Measurements from ENCODE around the gene TLNRD1.

The TLNRD1 gene

DNA sequence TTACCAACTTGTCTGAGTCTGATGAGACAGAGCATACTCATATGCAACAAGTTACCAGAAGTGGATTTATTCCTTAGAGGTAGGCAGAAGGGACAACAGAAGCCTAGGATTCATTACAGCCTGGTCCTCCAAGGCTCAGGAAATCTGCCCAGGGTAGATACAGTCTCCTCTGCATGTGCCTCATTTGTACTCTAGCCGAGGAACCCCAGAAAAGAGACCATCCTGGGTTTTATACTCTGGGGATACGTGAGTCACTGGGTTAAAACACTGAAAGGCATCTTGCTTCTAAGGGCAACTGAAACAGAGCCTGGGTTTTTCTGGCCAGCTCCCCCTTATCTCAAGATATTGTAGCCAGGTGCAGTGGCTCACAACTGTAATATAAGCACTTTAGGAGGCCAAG lies 45.6 kb downstream of the TLNRD1 start:
- no peak overlapping the region for H3K14ac ChIP-seq (ENCODE audit: low read length in 2 of 2)
- no peak overlapping the region for H2BK12ac ChIP-seq (ENCODE audit: low read length in 2 of 2)
- no peaks in the 10 kb centered on the region for H3K4me1 ChIP-seq (ENCODE audit: control insufficient read depth, insufficient read depth, low read depth, low read length)
- H4K8ac ChIP-seq (ENCODE audit: low read length), result no peak overlapping the region
- no peaks in the 10 kb centered on the region for H3K27me3 ChIP-seq (ENCODE audit: control insufficient read depth in 1 of 2, insufficient read depth in 1 of 2, low read length in 2 of 2)
- H3K4me2 ChIP-seq (ENCODE audit: low read length, poor library complexity, severe bottlenecking), result no peak overlapping the region
- no peak overlapping the region for H3K4me3 ChIP-seq (ENCODE audit: insufficient read depth in 1 of 2, low read depth in 1 of 2, low read length in 2 of 2)
- no peak overlapping the region for H3K9ac ChIP-seq (ENCODE audit: low read length)
- DNase-seq, result no peak
- no peak overlapping the region for H2BK5ac ChIP-seq (ENCODE audit: low read depth, low read length, poor library complexity, severe bottlenecking)
- H4K91ac ChIP-seq (ENCODE audit: low read length), result no peak overlapping the region
- no peaks in the 10 kb centered on the region for H3K79me1 ChIP-seq (replicated peaks; ENCODE audit: low read length, poor library complexity, severe bottlenecking)
- H3K36me3 ChIP-seq (ENCODE audit: control insufficient read depth in 1 of 2, insufficient read depth in 2 of 2, low read depth in 1 of 2, low read length in 2 of 2), result no peaks in the 10 kb centered on the region
- H2AFZ ChIP-seq (ENCODE audit: low read depth, low read length), result no peak overlapping the region
- no peak overlapping the region for H3K4ac ChIP-seq (ENCODE audit: low read depth in 1 of 2, low read length in 2 of 2)
- no peak overlapping the region for H3K27ac ChIP-seq (ENCODE audit: low read length, poor library complexity, severe bottlenecking)
- WGBS, result 82% methylated on average over 2 of the region's 2 CpGs
- no peak overlapping the region for H2AK5ac ChIP-seq (ENCODE audit: low read length, severe bottlenecking)
- no peaks in the 10 kb centered on the region for H3K9me3 ChIP-seq (ENCODE audit: control insufficient read depth, low read length)
- H2BK15ac ChIP-seq (ENCODE audit: low read depth, poor library complexity, severe bottlenecking), result no peak overlapping the region
- no peak overlapping the region for H3K18ac ChIP-seq (ENCODE audit: low read depth in 1 of 2, low read length in 2 of 2)
- no peak overlapping the region for H3K23ac ChIP-seq (ENCODE audit: low read length in 2 of 2)
- H2BK120ac ChIP-seq (ENCODE audit: low read depth, low read length), result no peak overlapping the region

DNA sequence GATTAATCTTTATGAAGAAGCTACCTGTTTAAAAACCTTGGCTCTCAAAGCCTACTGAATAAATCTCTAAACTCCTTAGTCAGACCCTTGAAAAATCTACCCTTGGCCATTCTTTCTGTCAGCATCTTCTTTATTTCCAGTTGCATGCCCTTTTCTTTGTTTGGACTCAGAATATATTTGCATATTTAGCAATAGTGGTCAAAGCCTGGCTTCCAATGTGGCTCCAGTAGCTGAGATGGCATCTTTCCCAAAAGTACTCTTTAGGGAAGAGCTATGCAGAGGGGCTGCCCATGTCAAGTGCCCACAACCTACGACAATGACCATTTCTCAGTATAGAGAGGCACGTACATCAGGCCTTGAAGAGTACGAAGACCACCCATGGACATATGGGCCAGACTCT lies 47.2 kb downstream of the TLNRD1 start:
- Histone ChIP-seq H3K9me3 (ENCODE audit: control insufficient read depth, low read length) (no peaks in the 10 kb centered on the region), H2BK120ac (ENCODE audit: low read depth, low read length) (no peak overlapping the region), H4K91ac (ENCODE audit: low read length) (no peak overlapping the region), H3K18ac (ENCODE audit: low read depth in 1 of 2, low read length in 2 of 2) (no peak overlapping the region), H3K27ac (ENCODE audit: low read length, poor library complexity, severe bottlenecking) (no peak overlapping the region), H2BK12ac (ENCODE audit: low read length in 2 of 2) (no peak overlapping the region), H3K9ac (ENCODE audit: low read length) (no peak overlapping the region), H3K79me1 (replicated peaks; ENCODE audit: low read length, poor library complexity, severe bottlenecking) (no peaks in the 10 kb centered on the region), H3K36me3 (ENCODE audit: control insufficient read depth in 1 of 2, insufficient read depth in 2 of 2, low read depth in 1 of 2, low read length in 2 of 2) (no peaks in the 10 kb centered on the region), H3K4me1 (ENCODE audit: control insufficient read depth, insufficient read depth, low read depth, low read length) (no peaks in the 10 kb centered on the region), H3K14ac (ENCODE audit: low read length in 2 of 2) (no peak overlapping the region), H3K4me3 (ENCODE audit: insufficient read depth in 1 of 2, low read depth in 1 of 2, low read length in 2 of 2) (no peak overlapping the region), H4K8ac (ENCODE audit: low read length) (no peak overlapping the region), H2AFZ (ENCODE audit: low read depth, low read length) (no peak overlapping the region), H2AK5ac (ENCODE audit: low read length, severe bottlenecking) (no peak overlapping the region), H3K23ac (ENCODE audit: low read length in 2 of 2) (no peak overlapping the region), H3K27me3 (ENCODE audit: control insufficient read depth in 1 of 2, insufficient read depth in 1 of 2, low read length in 2 of 2) (no peaks in the 10 kb centered on the region), H3K4ac (ENCODE audit: low read depth in 1 of 2, low read length in 2 of 2) (no peak overlapping the region), H2BK15ac (ENCODE audit: low read depth, poor library complexity, severe bottlenecking) (no peak overlapping the region), H2BK5ac (ENCODE audit: low read depth, low read length, poor library complexity, severe bottlenecking) (no peak overlapping the region), H3K4me2 (ENCODE audit: low read length, poor library complexity, severe bottlenecking) (no peak overlapping the region)
- 98% methylated on average over 3 of the region's 3 CpGs for WGBS
- no peak for DNase-seq

DNA sequence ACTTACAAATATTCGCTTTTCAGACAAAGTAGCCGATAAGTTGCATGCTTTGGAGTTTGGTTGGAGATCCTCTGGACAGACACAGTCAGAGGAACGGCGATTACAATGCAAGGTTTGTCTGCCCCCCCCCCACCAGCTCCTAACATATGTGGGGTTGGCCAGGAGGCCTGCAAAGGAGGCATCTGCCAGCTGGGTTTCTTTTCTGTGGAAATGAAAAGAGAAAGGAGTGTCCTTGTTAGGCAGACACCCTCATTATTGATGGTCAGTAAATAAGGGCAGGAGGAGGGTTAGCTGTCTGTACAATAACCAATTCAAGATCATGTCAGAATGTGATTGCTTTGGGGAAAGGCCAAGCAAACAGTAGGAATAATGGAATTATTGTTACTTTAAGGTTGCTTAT lies 49.1 kb downstream of the TLNRD1 start:
- Histone ChIP-seq H3K23ac (ENCODE audit: low read length in 2 of 2) (no peak overlapping the region), H2BK5ac (ENCODE audit: low read depth, low read length, poor library complexity, severe bottlenecking) (no peak overlapping the region), H3K79me1 (replicated peaks; ENCODE audit: low read length, poor library complexity, severe bottlenecking) (no peaks in the 10 kb centered on the region), H3K14ac (ENCODE audit: low read length in 2 of 2) (no peak overlapping the region), H3K36me3 (ENCODE audit: control insufficient read depth in 1 of 2, insufficient read depth in 2 of 2, low read depth in 1 of 2, low read length in 2 of 2) (no peaks in the 10 kb centered on the region), H3K4ac (ENCODE audit: low read depth in 1 of 2, low read length in 2 of 2) (no peak overlapping the region), H3K9me3 (ENCODE audit: control insufficient read depth, low read length) (no peaks in the 10 kb centered on the region), H2BK120ac (ENCODE audit: low read depth, low read length) (no peak overlapping the region), H2AK5ac (ENCODE audit: low read length, severe bottlenecking) (no peak overlapping the region), H2AFZ (ENCODE audit: low read depth, low read length) (no peak overlapping the region), H2BK15ac (ENCODE audit: low read depth, poor library complexity, severe bottlenecking) (no peak overlapping the region), H3K18ac (ENCODE audit: low read depth in 1 of 2, low read length in 2 of 2) (no peak overlapping the region), H4K8ac (ENCODE audit: low read length) (no peak overlapping the region), H3K4me3 (ENCODE audit: insufficient read depth in 1 of 2, low read depth in 1 of 2, low read length in 2 of 2) (no peak overlapping the region), H3K9ac (ENCODE audit: low read length) (no peak overlapping the region), H3K27ac (ENCODE audit: low read length, poor library complexity, severe bottlenecking) (no peak overlapping the region), H2BK12ac (ENCODE audit: low read length in 2 of 2) (no peak overlapping the region), H3K4me1 (ENCODE audit: control insufficient read depth, insufficient read depth, low read depth, low read length) (no peaks in the 10 kb centered on the region), H3K4me2 (ENCODE audit: low read length, poor library complexity, severe bottlenecking) (no peak overlapping the region), H4K91ac (ENCODE audit: low read length) (no peak overlapping the region), H3K27me3 (ENCODE audit: control insufficient read depth in 1 of 2, insufficient read depth in 1 of 2, low read length in 2 of 2) (no peaks in the 10 kb centered on the region)
- 78% methylated on average over 4 of the region's 4 CpGs for WGBS
- DNase-seq, result no peak

DNA sequence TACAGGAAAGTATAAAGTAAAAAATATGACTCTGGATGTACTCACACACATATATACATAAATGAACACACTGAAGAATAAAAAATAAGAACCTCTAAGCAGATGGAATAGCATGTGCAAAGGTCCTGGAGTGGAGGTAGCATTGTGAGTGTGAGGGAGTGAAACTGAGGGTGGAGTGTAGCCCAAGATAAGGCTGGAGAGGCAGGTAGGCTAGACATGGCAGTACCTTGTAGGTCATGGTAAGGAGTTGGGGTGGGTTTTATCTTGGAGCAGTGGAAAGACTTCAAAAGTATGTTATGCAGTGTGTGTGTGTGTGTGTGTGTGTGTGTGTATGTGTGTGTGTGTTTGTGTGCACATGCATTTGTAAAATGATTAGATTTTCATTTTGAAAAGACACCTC lies 49.5 kb downstream of the TLNRD1 start:
- no peak overlapping the region for H2BK120ac ChIP-seq (ENCODE audit: low read depth, low read length)
- no peak overlapping the region for H2BK5ac ChIP-seq (ENCODE audit: low read depth, low read length, poor library complexity, severe bottlenecking)
- no peak overlapping the region for H2BK12ac ChIP-seq (ENCODE audit: low read length in 2 of 2)
- H3K4me1 ChIP-seq (ENCODE audit: control insufficient read depth, insufficient read depth, low read depth, low read length), result no peaks in the 10 kb centered on the region
- H3K36me3 ChIP-seq (ENCODE audit: control insufficient read depth in 1 of 2, insufficient read depth in 2 of 2, low read depth in 1 of 2, low read length in 2 of 2), result no peaks in the 10 kb centered on the region
- no peak overlapping the region for H2BK15ac ChIP-seq (ENCODE audit: low read depth, poor library complexity, severe bottlenecking)
- no peak overlapping the region for H4K8ac ChIP-seq (ENCODE audit: low read length)
- no peak overlapping the region for H3K18ac ChIP-seq (ENCODE audit: low read depth in 1 of 2, low read length in 2 of 2)
- no peak overlapping the region for H3K27ac ChIP-seq (ENCODE audit: low read length, poor library complexity, severe bottlenecking)
- no peak overlapping the region for H3K9ac ChIP-seq (ENCODE audit: low read length)
- no peaks in the 10 kb centered on the region for H3K79me1 ChIP-seq (replicated peaks; ENCODE audit: low read length, poor library complexity, severe bottlenecking)
- no peak overlapping the region for H2AFZ ChIP-seq (ENCODE audit: low read depth, low read length)
- H3K27me3 ChIP-seq (ENCODE audit: control insufficient read depth in 1 of 2, insufficient read depth in 1 of 2, low read length in 2 of 2), result no peaks in the 10 kb centered on the region
- H3K9me3 ChIP-seq (ENCODE audit: control insufficient read depth, low read length), result no peaks in the 10 kb centered on the region
- H3K23ac ChIP-seq (ENCODE audit: low read length in 2 of 2), result no peak overlapping the region
- no peak overlapping the region for H3K14ac ChIP-seq (ENCODE audit: low read length in 2 of 2)
- no peak for DNase-seq
- H3K4me2 ChIP-seq (ENCODE audit: low read length, poor library complexity, severe bottlenecking), result no peak overlapping the region
- H3K4ac ChIP-seq (ENCODE audit: low read depth in 1 of 2, low read length in 2 of 2), result no peak overlapping the region
- H2AK5ac ChIP-seq (ENCODE audit: low read length, severe bottlenecking), result no peak overlapping the region
- H4K91ac ChIP-seq (ENCODE audit: low read length), result no peak overlapping the region
- H3K4me3 ChIP-seq (ENCODE audit: insufficient read depth in 1 of 2, low read depth in 1 of 2, low read length in 2 of 2), result no peak overlapping the region

Data from mesenchymal stem cell (in vitro differentiated cells and primary cell).